H1 (cell line): ENCODE results near the gene C14orf119. TPM values are rescaled to one million over a fixed set of nuclear protein-coding genes. Genes with fewer than 3 reads are reported as not detected.

Experiments
- CTCF ChIA-PET: fragments of 300-600 bp; sonication (Branson Sonifier 250); formaldehyde crosslinking; loops from one replicate; lab custom pipeline; 2021; ENCODE audit not compliant: partially characterized antibody; lab: Charles Lee
- POLR2A ChIA-PET: fragments of 300-600 bp; sonication (Branson Sonifier 250); formaldehyde crosslinking; loops from one replicate; lab custom pipeline; 2021; ENCODE audit warnings: inconsistent platforms; ENCODE audit not compliant: partially characterized antibody; lab: Charles Lee
- DNase-seq, 2 experiments: peaks; one replicate each; pipeline versions ENCODE4 v3.0.0 to v3.0.0-alpha.2; 2010 to 2022; ENCODE audit warnings: low spot score in 2 of 2, low read depth in 1 of 2, mixed read lengths in 1 of 2
- FAIRE-seq: peaks from 2 replicates; lab custom pipeline; 2011; peaks lifted over from hg19 to GRCh38; lab: Jason Lieb, UNC
- H2AFZ ChIP-seq: 2 replicates; pipeline ENCODE4 v1.8.1; 2012; ENCODE audit warnings: low read length, inconsistent platforms
- H2AK5ac ChIP-seq: 2 replicates; pipeline ENCODE4 v1.6.1; 2013; ENCODE audit warnings: low read depth, low read length
- H2BK120ac ChIP-seq: replicated peaks from 2 replicates; pipeline ENCODE3; 2013; ENCODE audit warnings: low read depth, low read length, inconsistent platforms
- H2BK12ac ChIP-seq: 2 replicates; pipeline ENCODE4 v1.6.1; 2013; ENCODE audit warnings: low read depth, low read length
- H2BK15ac ChIP-seq: 2 replicates; pipeline ENCODE4 v1.6.1; 2013; ENCODE audit warnings: low read length
- H2BK20ac ChIP-seq: 2 replicates; pipeline ENCODE4 v1.6.1; 2013; ENCODE audit warnings: low read length
- H2BK5ac ChIP-seq: 2 replicates; pipeline ENCODE4 v1.6.1; 2013; ENCODE audit warnings: low read depth, low read length
- H3K14ac ChIP-seq: 2 replicates; pipeline ENCODE4 v1.6.1; 2013; ENCODE audit warnings: inconsistent platforms; ENCODE audit not compliant: insufficient read length
- H3K18ac ChIP-seq: 2 replicates; pipeline ENCODE4 v1.6.1; 2013; ENCODE audit warnings: low read length; ENCODE audit errors: extremely low read depth
- H3K23ac ChIP-seq: 2 replicates; pipeline ENCODE4 v1.6.1; 2013; ENCODE audit warnings: inconsistent platforms; ENCODE audit not compliant: insufficient read length
- H3K23me2 ChIP-seq: 2 replicates; pipeline ENCODE4 v1.6.1; 2013; ENCODE audit warnings: low read depth, low read length
- H3K27ac ChIP-seq: 2 replicates; pipeline ENCODE4 v1.6.1; 2011; ENCODE audit warnings: low read depth, low read length, inconsistent platforms
- H3K27me3 ChIP-seq, 4 experiments: replicated peaks in 1 of 4; 1 replicate in 1 of 4; 2 replicates in 3 of 4; pipeline versions ENCODE4 v1.6.1 to v1.8.1; 2011 to 2013; ENCODE audit warnings: low read length in 3 of 4, mild to moderate bottlenecking in 3 of 4, inconsistent platforms in 2 of 4, mixed read lengths in 2 of 4, moderate library complexity in 1 of 4; ENCODE audit not compliant: control insufficient read depth in 3 of 4, insufficient read depth in 3 of 4; ENCODE audit errors: extremely low read depth in 1 of 4
- H3K36me3 ChIP-seq, 4 experiments: 2 replicates each; pipeline versions ENCODE4 v1.6.1 to v1.8.1; 2011 to 2013; ENCODE audit warnings: mild to moderate bottlenecking in 4 of 4, low read length in 3 of 4, moderate library complexity in 2 of 4, control low read depth in 1 of 4, inconsistent platforms in 1 of 4; ENCODE audit not compliant: insufficient read depth in 4 of 4, control insufficient read depth in 2 of 4
- H3K4ac ChIP-seq: replicated peaks from 2 replicates; pipeline ENCODE3; 2013; ENCODE audit warnings: low read length, low read depth, mixed read lengths, inconsistent platforms; ENCODE audit not compliant: insufficient read length
- H3K4me1 ChIP-seq, 4 experiments: replicated peaks in 1 of 4; 1 replicate in 1 of 4; 2 replicates in 3 of 4; pipeline versions ENCODE4 v1.6.1 to v1.8.1; 2011 to 2013; ENCODE audit warnings: low read length in 3 of 4, inconsistent platforms in 2 of 4, mixed read lengths in 1 of 4; ENCODE audit not compliant: insufficient read depth in 4 of 4, control insufficient read depth in 3 of 4
- H3K4me2 ChIP-seq, 2 experiments: 2 replicates each; pipeline versions ENCODE4 v1.6.1 to v1.8.1; 2011 to 2013; ENCODE audit warnings: low read depth in 2 of 2, low read length in 2 of 2, control low read depth in 1 of 2, inconsistent platforms in 1 of 2, mild to moderate bottlenecking in 1 of 2; ENCODE audit not compliant: insufficient read depth in 1 of 2
- H3K4me3 ChIP-seq, 4 experiments: fragments of 200-600, 300-600 bp in 1 of 4; sonication (generic), shearing (Covaris generic), sonication (Bioruptor Twin) in 1 of 4; 2 replicates each; pipeline versions ENCODE4 v1.5.1 to v1.8.1; 2011 to 2016; ENCODE audit warnings: low read length in 4 of 4, low read depth in 3 of 4, control low read depth in 2 of 4, inconsistent platforms in 2 of 4, mild to moderate bottlenecking in 2 of 4, mixed read lengths in 1 of 4, moderate library complexity in 1 of 4; ENCODE audit not compliant: insufficient read depth in 2 of 4; ENCODE audit errors: extremely low read depth in 1 of 4
- H3K56ac ChIP-seq: replicated peaks from 2 replicates; pipeline ENCODE3; 2013; ENCODE audit warnings: low read depth, mild to moderate bottlenecking, mixed read lengths, low read length, inconsistent platforms; ENCODE audit not compliant: insufficient read length
- H3K79me1 ChIP-seq: 2 replicates; pipeline ENCODE4 v1.6.1; 2013; ENCODE audit warnings: low read depth, low read length, control low read depth
- H3K79me2 ChIP-seq, 2 experiments: 2 replicates each; pipeline versions ENCODE4 v1.6.1 to v1.8.1; 2012 to 2013; ENCODE audit warnings: low read length in 2 of 2, mild to moderate bottlenecking in 2 of 2, inconsistent platforms in 1 of 2; ENCODE audit not compliant: insufficient read depth in 2 of 2, control insufficient read depth in 1 of 2
- H3K9ac ChIP-seq, 4 experiments: replicated peaks in 1 of 4; 1 replicate in 1 of 4; 2 replicates in 3 of 4; pipeline versions ENCODE4 v1.6.1 to v1.8.1; 2011 to 2013; ENCODE audit warnings: low read depth in 3 of 4, low read length in 3 of 4, control low read depth in 2 of 4, mild to moderate bottlenecking in 2 of 4, moderate library complexity in 2 of 4, inconsistent platforms in 1 of 4; ENCODE audit errors: extremely low read depth in 1 of 4
- H3K9me3 ChIP-seq, 2 experiments: 2 replicates each; pipeline versions ENCODE4 v1.6.1 to v1.8.1; 2012 to 2013; ENCODE audit warnings: mild to moderate bottlenecking in 2 of 2, moderate library complexity in 2 of 2, control low read depth in 1 of 2, inconsistent platforms in 1 of 2, low read depth in 1 of 2, low read length in 1 of 2, mixed read lengths in 1 of 2; ENCODE audit not compliant: insufficient read depth in 2 of 2
- H4K20me1 ChIP-seq, 2 experiments: replicated peaks in 1 of 2; 2 replicates each; pipeline versions ENCODE3 to v1.8.1; 2011 to 2013; ENCODE audit warnings: inconsistent platforms in 2 of 2, low read length in 2 of 2, mild to moderate bottlenecking in 1 of 2; ENCODE audit not compliant: insufficient read depth in 2 of 2, control insufficient read depth in 1 of 2
- H4K5ac ChIP-seq: 2 replicates; pipeline ENCODE4 v1.6.1; 2013; ENCODE audit warnings: low read length, low read depth, mixed read lengths, inconsistent platforms; ENCODE audit not compliant: insufficient read length
- H4K8ac ChIP-seq: 2 replicates; pipeline ENCODE4 v1.8.0; 2013; ENCODE audit warnings: mild to moderate bottlenecking, moderate library complexity, low read length, inconsistent platforms; ENCODE audit not compliant: insufficient read depth; ENCODE audit errors: extremely low read depth
- H4K91ac ChIP-seq: replicated peaks from 2 replicates; pipeline ENCODE3; 2013; ENCODE audit warnings: low read length, mixed read lengths, inconsistent platforms; ENCODE audit not compliant: insufficient read length
- CBX5 ChIP-seq: fragments of 300-800, 300-1000 bp; sonication (generic); IDR thresholded peaks from 2 replicates; pipeline ENCODE4 v1.7.1; 2016; ENCODE audit warnings: antibody characterized with exemption, low read length, low read depth
- TAF1 ChIP-seq: IDR thresholded peaks from 2 replicates; pipeline ENCODE4 v1.6.1; 2011; ENCODE audit warnings: mild to moderate bottlenecking, low read depth, low read length
- WGBS, 2 experiments: shearing (Covaris generic) in 1 of 2; methylation state at CpG; one replicate each; pipeline versions ENCODE4 v1.1.6 to v1.1.7; 2013 to 2015; ENCODE audit warnings: low lambda C conversion rate in 2 of 2, mixed read lengths in 2 of 2, inconsistent platforms in 1 of 2, low coverage in 1 of 2, missing lambda C conversion rate in 1 of 2; ENCODE audit not compliant: insufficient replicate concordance in 2 of 2, insufficient coverage in 1 of 2, insufficient read length in 1 of 2; ENCODE audit errors: extremely low coverage in 1 of 2, missing lambda C conversion rate in 1 of 2; 5-methylcytosine and 5-hydroxymethylcytosine counted together
- polyA plus RNA-seq, 7 experiments: library from polyadenylated mRNA; depleted of rRNA in 3 of 7; stranded (reverse) in 5 of 7; unstranded in 2 of 7; fragments of >200 nt in 5 of 7; fragments of 200-250 nt in 2 of 7; gene quantifications; 1 replicate in 5 of 7; 2 replicates in 1 of 7; 4 replicates in 1 of 7; pipeline versions ENCODE4 v1.2.1 to v1.2.3, GENCODE V29; 2011 to 2013; ENCODE audit warnings: missing spikeins in 2 of 7, mixed read lengths in 2 of 7
- total RNA-seq: library from RNA; stranded (reverse); fragmentation: NEBNext Ultra II Directional; extraction: Animal tissue kit (Norgen Biotek cat#: 25700); gene quantifications from 2 replicates; pipeline ENCODE4 v1.2.1, GENCODE V29; 2021

The C14orf119 gene
- total and polyA plus RNA-seq, 2 of the 8 experiments (the other 6 are each of a cell fraction or from before 2014, with no cell fraction given), result 78.1 to 94.0 TPM

- H3K4me3 ChIP-seq, result no peak within 1 kb of the TSS
- H4K8ac ChIP-seq, result peak within 1 kb of the TSS; percentile 66
- no peaks in the 10 kb centered on the region for H3K79me2 ChIP-seq
- H3K27me3 ChIP-seq, result 0 out of 7 replicates have a peak, but pooled peaks cover 0 to 3% (median 0%) of the 10 kb centered on the region in 4 experiments
- peak within 1 kb of the TSS; percentile 15; the same call in 1 of the 2 replicates for H2BK5ac ChIP-seq
- H3K23ac ChIP-seq, result no peak within 1 kb of the TSS
- TF ChIP-seq CBX5 (no peak), TAF1 (no peak)
- no peaks in the 10 kb centered on the region for H3K79me1 ChIP-seq
- H3K4me1 ChIP-seq, result peaks cover 0 to 14% (median 6%) of the 10 kb centered on the region in 4 experiments; a peak in 6 of 7 replicates
- no peaks in the 10 kb centered on the region for H3K36me3 ChIP-seq
- no peak within 1 kb of the TSS for H4K5ac ChIP-seq
- H3K27ac ChIP-seq, result no peak within 1 kb of the TSS
- no peak within 1 kb of the TSS for H3K9ac ChIP-seq
- H4K91ac ChIP-seq, result peak within 1 kb of the TSS; percentile 34
- no peaks in the 10 kb centered on the region; a peak in 1 of 4 replicates for H3K9me3 ChIP-seq
- H3K4me2 ChIP-seq, result no peak within 1 kb of the TSS
- peak within 1 kb of the TSS; percentile 63 for H2BK15ac ChIP-seq
- ChIA-PET CTCF (interaction anchor here (0.6 to 11.8 kb wide), 15 partner anchors 8 to 192 kb away, joined by 3 to 290 read pairs (median 4); partner anchors contain the start of gene SLC7A8), POLR2A (interaction anchor here (0.8 to 1.5 kb wide), 5 partner anchors 10 to 65 kb away, joined by 3 to 6 read pairs (median 4); partner anchors contain the start of genes ACIN1, C14orf119 and SLC7A8)
- no peak within 1 kb of the TSS for H2BK20ac ChIP-seq
- H3K23me2 ChIP-seq, result no peaks in the 10 kb centered on the region
- no peaks in the 10 kb centered on the region for H4K20me1 ChIP-seq
- WGBS, 2 experiments, result 95% methylated on average over 16 of the region's 32 CpGs; no CpG with 5 or more reads in 1 of the 2 experiments
- peak within 1 kb of the TSS; percentile 31 for H2BK120ac ChIP-seq
- DNase-seq, result no peak
- no peak within 1 kb of the TSS for H3K14ac ChIP-seq
- H2BK12ac ChIP-seq, result peak within 1 kb of the TSS; percentile 75; the same call in 1 of the 2 replicates
- H3K56ac ChIP-seq, result no peak within 1 kb of the TSS
- H3K4ac ChIP-seq, result peak within 1 kb of the TSS; percentile 23
- FAIRE-seq, result no peak
- peak within 1 kb of the TSS; percentile 43; the same call in 1 of the 2 replicates for H2AFZ ChIP-seq
- H3K18ac ChIP-seq, result 0 out of 2 replicates have a peak within 1 kb of the TSS, but pooled peaks have one; percentile 25
- no peak within 1 kb of the TSS for H2AK5ac ChIP-seq
These were observed 23.4 kb downstream of the C14orf119 start, which contains the start of gene CEBPE for GRCh38 chr14:23118506-23119362. TSS of gene CEBPE (minus strand) at chr14:23119255. CDS start at chr14:23119091, 164 bp downstream.
